Loucy (cell line): ENCODE measurements around the gene MYRIP.

ENCODE experiments used
- EZH2phosphoT487 ChIP-seq: fragments of 200-600 bp; IDR thresholded peaks from 2 replicates; pipeline ENCODE4 v1.6.1; 2018; ENCODE audit warnings: antibody characterized with exemption, mild to moderate bottlenecking, moderate library complexity, borderline replicate concordance
- TF ChIP-seq, protein P1 (sequence below): fragments of 200-600 bp; sonication (generic); conservative IDR thresholded peaks from 2 replicates; pipeline ENCODE4 v1.5.1; 2014; ENCODE audit warnings: mild to moderate bottlenecking, antibody characterized with exemption, low read length

DNA sequence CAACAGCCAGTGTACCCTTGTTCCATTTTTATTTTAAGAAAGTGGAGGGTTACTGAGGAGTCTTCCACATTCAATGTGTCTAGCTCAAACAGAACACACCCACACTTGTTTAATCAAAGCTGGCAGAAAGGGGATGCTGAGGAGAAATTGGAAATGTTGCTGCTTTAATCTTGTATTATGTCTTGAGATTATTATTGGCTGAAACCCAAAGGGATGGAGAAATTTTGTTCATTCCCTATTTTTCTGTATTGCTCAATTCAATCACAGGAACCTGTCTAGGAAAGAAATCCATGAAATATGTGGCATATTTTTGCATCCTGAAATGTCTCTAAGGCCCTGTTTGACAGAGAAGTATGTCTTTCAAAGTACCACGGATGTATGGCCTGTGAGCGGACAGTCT lies 238.0 kb downstream of the MYRIP start:
- TF ChIP-seq, protein P1, sequence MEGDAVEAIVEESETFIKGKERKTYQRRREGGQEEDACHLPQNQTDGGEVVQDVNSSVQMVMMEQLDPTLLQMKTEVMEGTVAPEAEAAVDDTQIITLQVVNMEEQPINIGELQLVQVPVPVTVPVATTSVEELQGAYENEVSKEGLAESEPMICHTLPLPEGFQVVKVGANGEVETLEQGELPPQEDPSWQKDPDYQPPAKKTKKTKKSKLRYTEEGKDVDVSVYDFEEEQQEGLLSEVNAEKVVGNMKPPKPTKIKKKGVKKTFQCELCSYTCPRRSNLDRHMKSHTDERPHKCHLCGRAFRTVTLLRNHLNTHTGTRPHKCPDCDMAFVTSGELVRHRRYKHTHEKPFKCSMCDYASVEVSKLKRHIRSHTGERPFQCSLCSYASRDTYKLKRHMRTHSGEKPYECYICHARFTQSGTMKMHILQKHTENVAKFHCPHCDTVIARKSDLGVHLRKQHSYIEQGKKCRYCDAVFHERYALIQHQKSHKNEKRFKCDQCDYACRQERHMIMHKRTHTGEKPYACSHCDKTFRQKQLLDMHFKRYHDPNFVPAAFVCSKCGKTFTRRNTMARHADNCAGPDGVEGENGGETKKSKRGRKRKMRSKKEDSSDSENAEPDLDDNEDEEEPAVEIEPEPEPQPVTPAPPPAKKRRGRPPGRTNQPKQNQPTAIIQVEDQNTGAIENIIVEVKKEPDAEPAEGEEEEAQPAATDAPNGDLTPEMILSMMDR: no peak
- no peak for TF ChIP-seq EZH2phosphoT487
